Subcutaneous adipose tissue (tissue), 4 donors: ENCODE data around the gene FTO. TPM values are rescaled to one million over a fixed set of nuclear protein-coding genes. Genes with fewer than 3 reads are reported as not detected.

ENCODE experiments used
- total RNA-seq, 4 donors: library from RNA; depleted of rRNA; stranded (reverse); fragments of >200 nt; gene quantifications; one replicate each; pipeline ENCODE4 v1.1.0, GENCODE V29; 2016
- TF ChIP-seq, protein P1 (sequence below): fragments of 450-650 bp; IDR thresholded peaks from one replicate; pipeline ENCODE4 v1.5.1; 2016; ENCODE audit warnings: low read depth, mild to moderate bottlenecking, control low read depth, antibody characterized with exemption, moderate library complexity

The FTO gene
- total RNA-seq, 4 donors from 2014 or later: 74.3 to 102 (median 90.9) TPM

DNA sequence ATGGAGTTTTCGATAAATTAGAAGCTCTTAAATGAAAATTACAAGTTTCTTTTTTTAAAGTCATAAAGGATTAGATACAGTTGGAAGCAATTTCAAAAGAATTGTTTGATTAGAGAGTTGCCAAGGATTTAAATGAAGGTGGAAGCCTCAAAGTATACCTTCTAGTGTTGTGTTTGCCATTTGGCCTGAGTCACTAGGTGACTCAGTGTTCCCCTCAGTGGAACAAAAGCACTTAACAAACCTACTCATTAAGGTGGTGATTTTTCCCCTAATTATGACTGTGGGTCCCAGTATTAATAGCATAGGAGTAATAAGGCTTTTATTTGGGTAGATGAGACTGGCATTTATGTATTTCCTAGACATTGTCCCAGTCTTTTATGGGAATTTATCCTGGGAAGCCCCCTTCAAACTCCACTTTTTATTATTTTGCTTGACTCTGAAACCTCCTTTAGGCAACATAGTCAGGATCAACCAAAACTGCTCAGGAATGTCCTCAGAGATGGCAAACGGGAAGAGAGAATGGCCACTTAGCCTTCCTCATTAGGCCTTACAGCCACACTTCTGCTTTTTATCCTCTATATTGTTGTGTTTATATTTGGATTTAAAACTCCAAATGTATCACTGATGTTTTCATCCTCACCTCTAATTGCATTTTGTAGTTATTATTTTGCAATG lies 161.0 kb downstream of the FTO start:
- TF ChIP-seq, protein P1, sequence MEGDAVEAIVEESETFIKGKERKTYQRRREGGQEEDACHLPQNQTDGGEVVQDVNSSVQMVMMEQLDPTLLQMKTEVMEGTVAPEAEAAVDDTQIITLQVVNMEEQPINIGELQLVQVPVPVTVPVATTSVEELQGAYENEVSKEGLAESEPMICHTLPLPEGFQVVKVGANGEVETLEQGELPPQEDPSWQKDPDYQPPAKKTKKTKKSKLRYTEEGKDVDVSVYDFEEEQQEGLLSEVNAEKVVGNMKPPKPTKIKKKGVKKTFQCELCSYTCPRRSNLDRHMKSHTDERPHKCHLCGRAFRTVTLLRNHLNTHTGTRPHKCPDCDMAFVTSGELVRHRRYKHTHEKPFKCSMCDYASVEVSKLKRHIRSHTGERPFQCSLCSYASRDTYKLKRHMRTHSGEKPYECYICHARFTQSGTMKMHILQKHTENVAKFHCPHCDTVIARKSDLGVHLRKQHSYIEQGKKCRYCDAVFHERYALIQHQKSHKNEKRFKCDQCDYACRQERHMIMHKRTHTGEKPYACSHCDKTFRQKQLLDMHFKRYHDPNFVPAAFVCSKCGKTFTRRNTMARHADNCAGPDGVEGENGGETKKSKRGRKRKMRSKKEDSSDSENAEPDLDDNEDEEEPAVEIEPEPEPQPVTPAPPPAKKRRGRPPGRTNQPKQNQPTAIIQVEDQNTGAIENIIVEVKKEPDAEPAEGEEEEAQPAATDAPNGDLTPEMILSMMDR: no peak

DNA sequence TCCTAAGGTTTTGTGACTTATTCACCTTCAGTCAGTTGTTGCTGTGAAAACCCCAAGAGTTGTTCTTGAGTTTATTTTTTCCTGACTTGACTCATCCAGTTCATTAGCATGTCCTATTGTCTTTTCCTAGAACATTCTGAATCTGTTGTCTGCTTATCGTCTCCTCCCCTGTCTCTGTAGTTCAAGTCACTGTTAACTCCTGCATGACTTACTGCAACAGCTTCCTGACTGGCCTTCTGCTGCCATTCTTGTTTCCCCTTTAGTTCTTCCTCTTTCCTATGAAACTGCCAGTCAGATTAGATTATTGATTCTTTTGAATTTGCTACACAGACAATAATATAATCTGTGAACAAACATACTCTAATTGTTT lies 161.5 kb downstream of the FTO start:
- TF ChIP-seq, protein P1: no peak

DNA sequence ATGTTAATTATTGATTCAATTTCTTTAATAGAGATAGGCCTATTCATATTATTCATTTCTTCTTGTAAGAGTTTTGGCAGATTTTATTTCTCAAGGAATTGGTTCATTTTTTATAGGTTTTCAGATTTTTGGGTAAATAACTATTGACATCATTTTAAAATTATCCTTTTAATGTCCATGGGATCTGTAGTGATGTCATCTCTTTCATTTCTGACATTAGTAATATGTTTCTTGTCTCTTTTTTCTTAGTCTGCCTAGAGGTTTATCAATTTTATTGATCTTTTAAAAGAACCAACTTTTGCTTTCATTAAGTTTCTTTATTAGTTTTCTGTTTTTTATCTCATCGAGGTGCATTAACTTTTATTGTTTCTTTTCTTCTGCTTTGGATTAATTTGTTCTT lies 162.6 kb downstream of the FTO start:
- TF ChIP-seq, protein P1: no peak

DNA sequence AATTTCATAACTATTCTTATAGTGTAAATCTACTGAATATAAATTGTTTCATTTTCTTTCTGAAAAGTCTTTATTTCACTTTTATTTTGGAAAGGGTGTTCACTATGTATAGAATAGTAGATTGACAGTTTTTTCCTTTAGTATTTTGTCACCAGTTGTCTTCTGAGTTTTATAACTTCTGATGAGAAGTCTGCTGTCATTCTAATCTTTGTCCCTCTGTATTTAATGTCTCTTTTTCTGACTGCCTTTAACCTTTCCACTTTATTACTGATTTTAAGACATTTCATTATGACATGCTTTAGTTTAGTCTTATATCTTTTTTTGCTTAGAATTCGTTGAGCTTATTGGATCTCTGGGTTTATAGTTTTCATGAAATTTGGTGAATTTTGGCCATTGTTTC lies 166.9 kb downstream of the FTO start:
- TF ChIP-seq, protein P1: no peak

DNA sequence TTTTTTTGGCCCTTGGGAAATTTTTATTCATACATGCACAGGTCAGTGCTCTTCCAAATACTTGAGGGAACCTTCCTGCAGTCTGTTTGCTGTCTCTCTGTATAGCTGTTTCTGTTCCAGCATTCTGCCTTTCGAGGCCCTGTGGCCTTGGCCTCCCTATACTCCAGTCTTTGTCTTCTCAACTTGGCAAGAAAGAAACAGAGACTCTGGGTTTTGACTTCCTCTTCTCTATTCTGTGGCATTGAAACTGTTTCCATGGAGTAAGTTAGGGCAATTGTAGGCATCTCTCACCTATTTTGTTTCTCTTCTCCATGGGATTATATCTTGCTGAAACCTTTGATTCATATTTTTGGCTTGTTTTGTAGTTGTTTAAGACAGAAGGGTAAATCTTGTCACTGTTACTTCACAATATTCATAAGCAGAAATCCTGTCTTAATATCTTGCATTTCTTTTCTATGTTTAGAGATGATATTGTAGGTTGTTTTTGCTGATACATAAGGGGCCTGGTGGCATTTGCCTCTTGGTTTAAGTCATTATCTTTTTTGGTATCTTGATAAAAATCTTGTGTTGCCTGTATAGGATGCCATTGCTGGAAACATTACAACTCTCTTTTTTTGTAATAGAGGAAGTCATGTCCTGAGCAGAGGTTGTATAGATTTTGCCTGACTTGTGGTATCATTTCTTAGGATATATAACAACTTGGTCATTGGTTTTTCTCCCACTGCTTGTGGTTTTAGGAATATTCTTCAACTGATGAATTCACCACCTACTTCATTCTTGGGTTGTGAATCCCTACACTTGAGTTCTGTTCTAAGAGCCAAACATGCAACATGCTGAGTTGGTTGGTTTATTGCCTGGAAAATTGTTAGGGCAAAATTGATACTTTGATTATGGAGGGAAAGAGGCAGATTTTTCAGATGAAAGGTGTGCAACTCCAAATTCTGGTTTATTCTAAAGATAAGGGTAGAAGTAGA lies 168.6 kb downstream of the FTO start:
- TF ChIP-seq, protein P1: no peak

DNA sequence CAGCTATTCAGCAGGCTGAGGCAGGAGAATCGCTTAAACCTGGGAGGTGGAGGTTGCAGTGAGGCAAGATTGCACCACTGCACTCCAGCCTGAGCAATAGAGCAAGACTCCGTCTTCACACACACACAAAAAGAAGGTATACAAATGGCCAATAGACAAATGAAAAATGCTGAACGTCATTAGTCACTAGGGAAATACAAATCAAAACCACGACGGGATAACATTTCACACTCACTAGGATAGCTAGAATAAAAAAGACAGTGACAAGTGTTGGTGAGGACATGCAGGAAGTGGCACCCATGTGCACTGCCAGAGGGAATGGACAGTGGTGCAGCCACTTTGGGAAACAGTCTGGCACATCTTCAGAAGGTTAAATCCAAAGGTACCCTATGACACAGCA lies 172.9 kb downstream of the FTO start:
- TF ChIP-seq, protein P1: no peak

DNA sequence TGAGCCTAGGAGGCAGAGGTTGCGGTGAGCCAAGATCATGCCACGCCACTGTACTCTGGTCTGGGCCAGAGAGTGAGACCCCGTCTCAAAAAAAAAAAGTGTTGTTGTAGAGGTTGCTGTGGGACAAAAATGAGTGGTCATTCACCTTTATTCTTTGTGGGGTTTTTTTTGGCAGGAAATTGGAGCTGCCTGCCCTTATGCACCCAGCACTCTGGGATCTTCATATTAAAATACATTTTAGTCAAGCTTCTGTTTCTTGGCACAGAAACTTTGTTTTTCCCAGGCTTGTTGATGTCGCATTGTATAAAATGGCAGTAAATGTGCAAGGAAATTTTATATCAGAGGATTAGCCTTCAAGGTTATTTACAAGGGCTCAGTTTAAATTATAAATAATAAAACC lies 174.3 kb downstream of the FTO start:
- TF ChIP-seq, protein P1: no peak
